ENCODE results near the gene GGT5.

DNA sequence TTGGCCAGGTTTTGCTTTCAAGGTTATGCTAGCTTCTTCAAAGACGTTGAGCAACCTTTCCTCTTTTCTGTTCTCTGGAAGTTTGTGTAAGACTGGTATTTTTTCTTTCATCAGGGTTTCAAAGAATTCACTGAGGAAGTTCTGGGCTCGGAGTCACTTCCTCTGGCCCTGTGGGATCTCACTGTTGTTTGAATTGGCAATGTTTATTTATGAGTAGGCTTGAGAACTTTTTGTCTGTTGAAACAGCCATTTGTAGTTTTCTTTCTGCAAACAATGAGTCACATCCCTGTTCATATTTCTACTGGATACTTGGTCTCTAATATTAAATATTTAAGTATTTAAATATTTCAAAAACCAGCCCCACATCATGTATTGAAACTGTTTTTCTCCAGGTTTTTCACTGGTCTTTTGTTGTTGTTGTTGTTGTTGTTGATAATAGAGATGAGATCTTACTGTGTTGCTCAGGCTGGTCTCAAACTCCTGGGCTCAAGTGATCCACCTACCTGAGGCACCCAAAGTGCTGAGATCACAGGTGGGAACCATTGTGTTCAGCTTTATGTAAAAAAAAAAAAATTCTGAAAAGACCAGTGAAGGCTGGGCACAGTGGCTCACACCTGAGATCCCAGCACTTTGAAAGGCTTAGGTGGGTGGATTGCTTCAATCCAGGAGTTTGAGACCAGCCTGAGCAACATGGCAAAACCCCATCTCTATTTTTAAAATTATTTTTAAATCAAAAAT is 36.7 kb downstream of the GGT5 start:
- TF ChIP-seq EZH2phosphoT487 (IDR thresholded peaks at IDR 0.05; ENCODE audit: low read depth, severe bottlenecking, unreplicated experiment): no peak
- TF ChIP-seq, protein P1, sequence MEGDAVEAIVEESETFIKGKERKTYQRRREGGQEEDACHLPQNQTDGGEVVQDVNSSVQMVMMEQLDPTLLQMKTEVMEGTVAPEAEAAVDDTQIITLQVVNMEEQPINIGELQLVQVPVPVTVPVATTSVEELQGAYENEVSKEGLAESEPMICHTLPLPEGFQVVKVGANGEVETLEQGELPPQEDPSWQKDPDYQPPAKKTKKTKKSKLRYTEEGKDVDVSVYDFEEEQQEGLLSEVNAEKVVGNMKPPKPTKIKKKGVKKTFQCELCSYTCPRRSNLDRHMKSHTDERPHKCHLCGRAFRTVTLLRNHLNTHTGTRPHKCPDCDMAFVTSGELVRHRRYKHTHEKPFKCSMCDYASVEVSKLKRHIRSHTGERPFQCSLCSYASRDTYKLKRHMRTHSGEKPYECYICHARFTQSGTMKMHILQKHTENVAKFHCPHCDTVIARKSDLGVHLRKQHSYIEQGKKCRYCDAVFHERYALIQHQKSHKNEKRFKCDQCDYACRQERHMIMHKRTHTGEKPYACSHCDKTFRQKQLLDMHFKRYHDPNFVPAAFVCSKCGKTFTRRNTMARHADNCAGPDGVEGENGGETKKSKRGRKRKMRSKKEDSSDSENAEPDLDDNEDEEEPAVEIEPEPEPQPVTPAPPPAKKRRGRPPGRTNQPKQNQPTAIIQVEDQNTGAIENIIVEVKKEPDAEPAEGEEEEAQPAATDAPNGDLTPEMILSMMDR (IDR thresholded peaks at IDR 0.05; ENCODE audit: poor library complexity): no peak
- TF ChIP-seq EZH2 (IDR thresholded peaks at IDR 0.05; ENCODE audit: borderline replicate concordance): no peak

All from hepatocyte (in vitro differentiated cells).